OCI-LY7 (cell line): ENCODE measurements around the gene POU6F2.

Experiments
- CTCF ChIP-seq: fragments of 200-600 bp; sonication (generic); conservative IDR thresholded peaks from 2 replicates; pipeline ENCODE4 v1.5.1; 2014; ENCODE audit warnings: mild to moderate bottlenecking, antibody characterized with exemption, low read length, moderate library complexity, mixed read lengths
- EZH2phosphoT487 ChIP-seq: fragments of 200-600 bp; sonication (generic); IDR thresholded peaks from 2 replicates; pipeline ENCODE4 v1.6.1; 2018; ENCODE audit warnings: low read depth, borderline replicate concordance, mild to moderate bottlenecking, mixed run types, antibody characterized with exemption, low read length, moderate library complexity, mixed read lengths

GRCh38 chr7:39153647-39154046 lies 175.9 kb downstream of the POU6F2 start:
- TF ChIP-seq CTCF (no peak), EZH2phosphoT487 (no peak)
